Upper lobe of left lung (tissue), 6 donors: ENCODE measurements around the gene DYRK1A. TPM values are rescaled to one million over a fixed set of nuclear protein-coding genes. Genes with fewer than 3 reads are reported as not detected.

Experiments used
- ATAC-seq, 2 donors: fragments of 200-7000 bp; cut with Tn5 transposase; one replicate each; pipeline ENCODE4 v1.9.1; 2022; ENCODE audit warnings: mild to moderate bottlenecking in 2 of 2, moderate library complexity in 2 of 2; ENCODE audit not compliant: low FRiP score in 2 of 2
- DNase-seq, 2 donors: peaks; one replicate each; pipeline ENCODE4 v3.0.0-alpha.2; 2019 to 2020
- H3K27ac ChIP-seq, 4 donors: fragments of 200-600 bp; sonication (generic); one replicate each; pipeline ENCODE4 v1.5.1; 2016 to 2019
- H3K27me3 ChIP-seq, 4 donors: fragments of 200-600 bp; sonication (generic); one replicate each; pipeline ENCODE4 v1.5.1; 2017 to 2019
- H3K36me3 ChIP-seq, 4 donors: fragments of 200-600 bp; sonication (generic); one replicate each; pipeline ENCODE4 v1.5.1; 2016 to 2019
- H3K4me1 ChIP-seq, 4 donors: fragments of 200-600 bp; sonication (generic); one replicate each; pipeline ENCODE4 v1.5.1; 2018 to 2019
- H3K4me3 ChIP-seq, 4 donors: fragments of 200-600 bp; sonication (generic); one replicate each; pipeline ENCODE4 v1.5.1; 2017 to 2019; ENCODE audit warnings: mild to moderate bottlenecking in 2 of 4, moderate library complexity in 1 of 4
- H3K9me3 ChIP-seq, 4 donors: fragments of 200-600 bp; sonication (generic); one replicate each; pipeline ENCODE4 v1.5.1; 2018 to 2019
- CTCF ChIP-seq, 6 experiments: fragments of 450-650 bp in 4 of 6; fragments of 200-600 bp in 2 of 6; sonication (generic) in 2 of 6; IDR thresholded peaks; one replicate each; pipeline ENCODE4 v1.5.1; 2016 to 2019; ENCODE audit warnings: antibody characterized with exemption in 6 of 6
- EP300 ChIP-seq, 4 donors: sonication (generic); formaldehyde crosslinking; IDR thresholded peaks; one replicate each; pipeline ENCODE4 v1.5.1; 2017; ENCODE audit warnings: antibody characterized with exemption in 4 of 4, control low read depth in 2 of 4
- POLR2A ChIP-seq, 4 donors: fragments of 450-650 bp; IDR thresholded peaks; one replicate each; pipeline ENCODE4 v1.5.1; 2016 to 2017; ENCODE audit warnings: antibody characterized with exemption in 4 of 4, mild to moderate bottlenecking in 2 of 4
- POLR2AphosphoS5 ChIP-seq, 2 donors: sonication (generic); formaldehyde crosslinking; IDR thresholded peaks; one replicate each; pipeline ENCODE4 v1.5.1; 2017; ENCODE audit warnings: antibody characterized with exemption in 2 of 2
- WGBS, 2 donors: methylation state at CpG; one replicate each; pipeline ENCODE4 v1.1.5; 2017 to 2018; 5-methylcytosine and 5-hydroxymethylcytosine counted together
- total RNA-seq, 6 donors: library from RNA; depleted of rRNA in 4 of 6; stranded (reverse); fragments of >200 nt in 4 of 6; gene quantifications; one replicate each; pipeline versions ENCODE4 v1.1.0 to v1.2.1, GENCODE V29; 2016 to 2021
- donor health status: DM: no; HTN: no; CAD: no; lungs with moderate emphysema.
- donor health status: DM: no; HTN: yes; CAD: no; lungs with severe emphysema.

Gene DYRK1A
- total RNA-seq, 6 donors from 2014 or later = 64.1 to 116 (median 83.2) TPM

GRCh38 chr21:37383784-37384311 lies 17.3 kb downstream of the DYRK1A start:
- no peaks in the 10 kb centered on the region for H3K27me3 ChIP-seq
- DNase-seq (no peak), ATAC-seq (no peak)
- H3K9me3 ChIP-seq = no peaks in the 10 kb centered on the region
- H3K4me1 ChIP-seq = peaks cover 18 to 95% (median 62%) of the 10 kb centered on the region in 4 donors
- TF ChIP-seq POLR2AphosphoS5 (IDR thresholded peaks at IDR 0.05) = no peak
- TF ChIP-seq EP300 (IDR thresholded peaks at IDR 0.05) = no peak
- TF ChIP-seq CTCF (IDR thresholded peaks at IDR 0.05) = no peak
- no peak for TF ChIP-seq POLR2A (IDR thresholded peaks at IDR 0.05)
- no peaks in the 10 kb centered on the region for H3K36me3 ChIP-seq
- H3K4me3 ChIP-seq = no peak overlapping the region
- H3K27ac ChIP-seq = no peak overlapping the region
- WGBS, 2 donors = 69 to 75% methylated on average over 1 of the region's 1 CpG

- WGBS, 2 donors = 90 to 93% methylated on average over 1 of the region's 1 CpG
- Histone ChIP-seq H3K4me3 (no peak overlapping the region), H3K27me3 (no peaks in the 10 kb centered on the region), H3K9me3 (no peaks in the 10 kb centered on the region), H3K36me3 (no peaks in the 10 kb centered on the region), H3K4me1 (peaks cover 22 to 94% (median 61%) of the 10 kb centered on the region in 4 donors), H3K27ac (no peak overlapping the region)
- TF ChIP-seq CTCF (IDR thresholded peaks at IDR 0.05) = no peak
- TF ChIP-seq EP300 (IDR thresholded peaks at IDR 0.05) = no peak
- TF ChIP-seq POLR2AphosphoS5 (IDR thresholded peaks at IDR 0.05) = no peak
- no peak for TF ChIP-seq POLR2A (IDR thresholded peaks at IDR 0.05)
- ATAC-seq (no peak), DNase-seq (no peak)
Observed at GRCh38 chr21:37384416-37384815, 17.8 kb downstream of the DYRK1A start.

- no peaks in the 10 kb centered on the region for H3K9me3 ChIP-seq
- DNase-seq = no peak
- no peak for TF ChIP-seq EP300 (IDR thresholded peaks at IDR 0.05)
- H3K4me3 ChIP-seq = no peak overlapping the region
- H3K4me1 ChIP-seq = peaks cover 20 to 94% (median 58%) of the 10 kb centered on the region in 4 donors
- no peak for ATAC-seq
- no peaks in the 10 kb centered on the region for H3K27me3 ChIP-seq
- no peak overlapping the region for H3K27ac ChIP-seq
- no peaks in the 10 kb centered on the region for H3K36me3 ChIP-seq
- WGBS, 2 donors = 80 to 84% methylated on average over 5 of the region's 5 CpGs
Observed at GRCh38 chr21:37385179-37385765, 18.7 kb downstream of the DYRK1A start.

- DNase-seq (no peak), ATAC-seq (no peak)
- no peaks in the 10 kb centered on the region for H3K36me3 ChIP-seq
- H3K9me3 ChIP-seq = no peaks in the 10 kb centered on the region
- H3K27me3 ChIP-seq = no peaks in the 10 kb centered on the region
- 86 to 91% methylated on average over 8 of the region's 8 CpGs for WGBS, 2 donors
- no peak overlapping the region for H3K4me3 ChIP-seq
- H3K4me1 ChIP-seq = peaks cover 15 to 94% (median 54%) of the 10 kb centered on the region in 4 donors
- TF ChIP-seq POLR2A (IDR thresholded peaks at IDR 0.05) (no peak), EP300 (IDR thresholded peaks at IDR 0.05) (no peak), POLR2AphosphoS5 (IDR thresholded peaks at IDR 0.05) (no peak), CTCF (IDR thresholded peaks at IDR 0.05) (no peak)
- no peak overlapping the region for H3K27ac ChIP-seq
Observed at GRCh38 chr21:37386151-37386550, 19.6 kb downstream of the DYRK1A start.

GRCh38 chr21:37389456-37389855 lies 22.9 kb downstream of the DYRK1A start:
- H3K9me3 ChIP-seq = no peaks in the 10 kb centered on the region
- TF ChIP-seq CTCF (IDR thresholded peaks at IDR 0.05) (no peak), EP300 (IDR thresholded peaks at IDR 0.05) (no peak), POLR2A (IDR thresholded peaks at IDR 0.05) (no peak), POLR2AphosphoS5 (IDR thresholded peaks at IDR 0.05) (no peak)
- peaks cover 32 to 85% (median 62%) of the 10 kb centered on the region in 4 donors for H3K4me1 ChIP-seq
- DNase-seq (no peak), ATAC-seq (no peak)
- H3K27me3 ChIP-seq = no peaks in the 10 kb centered on the region
- no peak overlapping the region for H3K27ac ChIP-seq
- H3K36me3 ChIP-seq = no peaks in the 10 kb centered on the region
- WGBS, 2 donors = 74 to 77% methylated on average over 5 of the region's 5 CpGs
- no peak overlapping the region for H3K4me3 ChIP-seq
